Prostate gland (tissue), 2 donors: ENCODE results near the gene AMDHD1.

ENCODE experiments used
- POLR2A ChIP-seq: fragments of 450-650 bp; IDR thresholded peaks from one replicate; pipeline ENCODE4 v1.6.1; 2016; ENCODE audit warnings: antibody characterized with exemption, mild to moderate bottlenecking
- TF ChIP-seq, protein P1 (sequence below), 4 experiments: fragments of 200-600 bp in 2 of 4; fragments of 450-650 bp in 2 of 4; sonication (generic) in 2 of 4; IDR thresholded peaks; 1 replicate in 3 of 4; 2 replicates in 1 of 4; pipeline ENCODE4 v1.5.1; 2016 to 2019; ENCODE audit warnings: antibody characterized with exemption in 4 of 4, mild to moderate bottlenecking in 2 of 4, moderate library complexity in 2 of 4

DNA sequence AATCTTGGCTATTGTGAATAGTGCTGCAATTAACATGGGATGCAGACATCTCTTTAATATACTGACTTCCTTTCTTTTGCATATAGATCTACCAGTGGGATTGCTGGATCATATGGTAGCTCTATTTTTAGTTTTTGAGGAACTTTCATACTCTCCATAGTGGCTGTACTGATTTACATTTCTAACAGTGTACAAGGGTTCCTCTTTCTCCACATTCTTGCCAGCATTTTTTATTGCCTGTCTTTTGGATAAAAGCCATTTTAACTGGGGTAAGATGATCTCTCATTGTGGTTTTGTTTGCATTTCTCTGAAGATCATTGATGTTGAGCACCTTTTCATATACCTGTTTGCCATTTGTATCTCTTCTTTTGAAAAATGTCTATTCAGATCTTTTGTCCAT lies 8.4 kb downstream of the AMDHD1 start:
- TF ChIP-seq, protein P1, sequence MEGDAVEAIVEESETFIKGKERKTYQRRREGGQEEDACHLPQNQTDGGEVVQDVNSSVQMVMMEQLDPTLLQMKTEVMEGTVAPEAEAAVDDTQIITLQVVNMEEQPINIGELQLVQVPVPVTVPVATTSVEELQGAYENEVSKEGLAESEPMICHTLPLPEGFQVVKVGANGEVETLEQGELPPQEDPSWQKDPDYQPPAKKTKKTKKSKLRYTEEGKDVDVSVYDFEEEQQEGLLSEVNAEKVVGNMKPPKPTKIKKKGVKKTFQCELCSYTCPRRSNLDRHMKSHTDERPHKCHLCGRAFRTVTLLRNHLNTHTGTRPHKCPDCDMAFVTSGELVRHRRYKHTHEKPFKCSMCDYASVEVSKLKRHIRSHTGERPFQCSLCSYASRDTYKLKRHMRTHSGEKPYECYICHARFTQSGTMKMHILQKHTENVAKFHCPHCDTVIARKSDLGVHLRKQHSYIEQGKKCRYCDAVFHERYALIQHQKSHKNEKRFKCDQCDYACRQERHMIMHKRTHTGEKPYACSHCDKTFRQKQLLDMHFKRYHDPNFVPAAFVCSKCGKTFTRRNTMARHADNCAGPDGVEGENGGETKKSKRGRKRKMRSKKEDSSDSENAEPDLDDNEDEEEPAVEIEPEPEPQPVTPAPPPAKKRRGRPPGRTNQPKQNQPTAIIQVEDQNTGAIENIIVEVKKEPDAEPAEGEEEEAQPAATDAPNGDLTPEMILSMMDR (IDR thresholded peaks at IDR 0.05), result no peak
- TF ChIP-seq POLR2A, result no peak
